GM12891 (cell line): ENCODE measurements around the gene FAM227A.

Experiments used
- DNase-seq: peaks from one replicate; pipeline ENCODE4 v3.0.0; 2011; ENCODE audit warnings: low spot score; ENCODE audit not compliant: insufficient read length
- FAIRE-seq: peaks from 2 replicates; lab custom pipeline; 2011; peaks lifted over from hg19 to GRCh38; lab: Jason Lieb, UNC
- PAX5 ChIP-seq: IDR thresholded peaks from 2 replicates; pipeline ENCODE4 v1.6.1; 2011; ENCODE audit warnings: low read length, moderate library complexity, mild to moderate bottlenecking; ENCODE audit not compliant: insufficient read depth, severe bottlenecking
- POLR2A ChIP-seq: IDR thresholded peaks from 2 replicates; pipeline ENCODE4 v1.6.1; 2011; ENCODE audit warnings: low read depth, low read length, control low read depth
- POLR2AphosphoS5 ChIP-seq: IDR thresholded peaks from 2 replicates; pipeline ENCODE4 v1.6.1; 2011; ENCODE audit warnings: low read depth, low read length, control low read depth
- POU2F2 ChIP-seq: IDR thresholded peaks from 2 replicates; pipeline ENCODE4 v1.6.1; 2011; ENCODE audit warnings: low read depth, mild to moderate bottlenecking, control low read depth, low read length, moderate library complexity
- SPI1 ChIP-seq: IDR thresholded peaks from 2 replicates; pipeline ENCODE4 v1.6.1; 2011; ENCODE audit warnings: low read depth, low read length, control low read depth
- TAF1 ChIP-seq: IDR thresholded peaks from 2 replicates; pipeline ENCODE4 v1.6.1; 2011; ENCODE audit warnings: low read depth, low read length, control low read depth

FAM227A gene

DNA sequence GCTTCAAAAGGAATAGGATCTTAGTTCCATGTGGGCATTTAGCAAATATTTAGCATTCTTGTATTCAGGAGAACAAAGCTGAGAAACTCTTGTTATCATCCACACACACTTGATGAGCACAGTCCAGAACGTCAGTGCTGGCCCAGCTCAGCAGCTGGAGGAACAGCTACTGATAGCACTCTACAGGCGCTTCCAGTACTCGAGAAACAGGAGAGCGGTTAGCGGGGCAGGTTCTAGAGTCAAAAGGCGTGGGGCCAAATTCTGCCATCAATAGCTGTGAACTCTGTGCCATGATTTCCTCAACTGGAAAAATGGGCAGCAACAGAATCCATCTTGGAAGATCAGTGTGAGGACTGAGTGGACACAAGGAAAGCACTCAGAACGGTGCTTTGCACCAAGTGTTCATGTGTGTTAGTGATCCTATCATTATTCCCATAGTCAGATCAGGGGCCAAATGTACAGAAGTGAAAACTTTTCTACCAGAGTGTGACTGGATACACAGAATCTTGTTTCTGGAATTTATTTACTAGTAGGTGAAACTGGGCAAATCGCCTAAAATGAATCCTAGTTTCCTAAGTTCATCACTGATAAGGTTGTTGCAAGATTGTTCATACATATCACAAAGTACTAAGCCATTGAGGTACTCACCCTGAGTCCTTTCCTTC, 41.4 kb upstream of the FAM227A start:
- FAIRE-seq: no peak
- TF ChIP-seq POLR2AphosphoS5: no peak
- no peak for TF ChIP-seq SPI1
- no peak for TF ChIP-seq PAX5
- TF ChIP-seq TAF1: no peak
- no peak for TF ChIP-seq POU2F2
- no peak for DNase-seq

DNA sequence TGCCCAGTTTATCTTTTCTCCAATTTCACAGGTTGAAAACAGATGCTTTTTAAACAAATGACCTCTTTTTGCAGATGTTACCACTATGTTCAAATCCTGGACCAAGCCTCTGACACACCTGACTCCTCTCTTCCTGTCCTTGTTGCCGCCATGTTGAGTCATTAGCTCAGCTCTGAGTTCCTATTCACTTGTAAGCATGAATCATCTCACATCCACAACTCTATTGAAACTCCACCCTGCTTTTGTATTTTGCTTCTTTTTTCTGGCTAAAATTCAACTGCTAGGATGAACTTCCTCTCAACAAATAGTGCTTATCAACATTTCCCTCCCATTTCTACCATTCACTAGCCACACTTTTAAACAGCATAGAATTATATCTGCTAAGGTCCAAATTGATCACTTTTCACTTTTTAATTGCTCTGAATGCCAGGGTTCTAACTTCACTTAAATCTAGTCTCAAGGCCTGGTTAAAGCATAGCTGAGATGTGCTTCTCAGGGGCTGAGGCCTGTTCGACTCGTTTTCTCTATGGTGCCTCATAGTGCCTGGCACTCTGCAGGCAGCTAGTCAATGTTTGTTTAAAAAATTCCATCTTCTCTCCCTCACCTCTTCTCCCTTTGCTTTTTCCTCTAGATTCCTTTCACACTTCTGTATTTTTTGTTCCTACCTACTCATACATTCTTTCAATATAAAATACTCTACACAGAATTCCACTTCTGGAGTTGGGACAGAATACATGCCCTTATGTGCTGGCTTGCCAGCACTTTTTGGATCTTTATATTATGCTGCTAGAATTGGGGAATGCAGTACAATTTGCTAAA, 40.6 kb upstream of the FAM227A start:
- peak; percentile 65 for FAIRE-seq
- DNase-seq: no peak

DNA sequence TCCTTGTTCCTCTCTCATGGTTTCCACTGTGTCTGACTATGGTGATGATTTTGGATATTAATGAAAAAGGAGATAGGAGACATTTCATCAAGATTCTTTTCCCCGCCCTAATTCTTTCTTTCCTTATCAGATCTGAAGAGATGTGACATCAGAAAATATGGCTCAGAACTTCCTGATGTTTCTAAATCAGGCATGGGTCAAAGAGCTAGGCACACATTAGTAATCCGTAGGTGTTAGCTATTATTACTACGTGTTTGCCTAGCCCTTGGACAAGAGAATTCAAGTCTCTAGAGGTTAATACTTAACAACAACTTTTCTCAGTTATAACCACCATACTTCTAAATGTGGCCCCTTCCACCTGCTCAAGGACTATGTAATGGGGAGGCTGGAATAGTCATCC, 38.7 kb upstream of the FAM227A start:
- no peak for TF ChIP-seq POLR2A
- no peak for TF ChIP-seq PAX5
- FAIRE-seq (no peak), DNase-seq (no peak)

More for the DNA sequence above, 40.6 kb upstream of the FAM227A start:
- TF ChIP-seq SPI1 (no peak), PAX5 (no peak), TAF1 (no peak), POLR2A (no peak), POLR2AphosphoS5 (no peak), POU2F2 (no peak)

DNA sequence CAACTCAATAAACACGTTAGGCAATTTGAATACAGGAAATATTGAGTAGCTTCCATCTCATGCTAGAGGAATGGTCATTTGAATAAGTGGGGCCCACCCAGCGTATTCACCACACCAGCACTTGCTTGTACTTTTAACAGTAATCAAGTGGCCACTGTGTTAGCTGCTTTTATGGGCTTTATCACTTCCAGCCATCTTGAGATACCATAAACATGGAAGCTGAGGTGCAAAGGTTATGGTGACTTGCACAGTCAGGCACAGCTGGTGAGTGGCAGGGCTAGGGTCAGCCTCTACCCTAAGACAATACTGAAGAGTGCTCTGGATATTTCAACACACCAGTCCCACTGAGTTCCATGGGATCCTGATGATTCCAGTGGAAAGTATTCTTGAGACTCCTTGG, 37.9 kb upstream of the FAM227A start:
- TF ChIP-seq POLR2AphosphoS5 (no peak), POU2F2 (no peak), PAX5 (no peak), SPI1 (no peak)
- no peak for FAIRE-seq
- no peak for DNase-seq

DNA sequence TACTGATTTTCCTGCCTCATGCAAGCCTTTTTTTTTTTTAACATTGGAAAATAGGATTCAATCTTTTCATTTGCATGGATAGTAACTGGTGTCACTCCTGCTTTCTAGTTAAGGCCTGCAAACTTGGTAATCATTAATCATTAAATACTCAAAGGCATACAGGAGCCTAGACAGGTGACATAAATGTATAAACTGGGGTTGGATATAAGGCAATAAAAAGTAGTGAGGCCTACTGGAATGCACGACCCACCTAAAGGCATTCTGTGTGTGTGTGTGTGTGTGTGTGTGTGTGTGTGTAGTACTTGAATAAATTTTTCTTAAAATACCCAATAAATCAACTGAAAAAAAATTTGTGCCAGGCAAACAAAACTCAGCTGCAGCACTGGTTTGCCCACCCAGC, 33.5 kb upstream of the FAM227A start:
- TF ChIP-seq POU2F2: no peak
- TF ChIP-seq SPI1: no peak
- no peak for TF ChIP-seq POLR2A
- no peak for TF ChIP-seq POLR2AphosphoS5
- FAIRE-seq (no peak), DNase-seq (no peak)

DNA sequence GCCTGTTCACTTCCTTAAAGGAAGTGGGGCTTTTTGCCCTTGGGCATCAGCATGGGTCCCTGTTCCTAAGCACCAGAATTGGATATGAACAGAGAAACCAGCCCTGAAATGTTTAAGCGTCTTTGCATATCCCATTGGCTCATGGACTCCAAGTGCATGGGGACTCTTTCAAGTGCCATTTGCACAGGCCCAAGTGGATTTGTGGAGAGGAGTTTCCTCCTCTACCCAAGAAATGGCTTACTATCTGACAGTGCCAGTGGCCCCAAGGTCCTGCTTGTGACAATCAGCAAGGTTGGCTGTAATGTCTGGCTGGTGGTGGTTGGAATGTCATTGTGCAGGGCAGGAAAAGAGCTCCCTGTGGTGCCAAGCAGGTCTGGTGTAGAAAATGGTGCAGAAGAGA, 29.6 kb upstream of the FAM227A start:
- DNase-seq: no peak
- peak; percentile 22; the same call in 1 of the 2 replicates for TF ChIP-seq POLR2A
- TF ChIP-seq POLR2AphosphoS5: no peak
- no peak for TF ChIP-seq PAX5
- FAIRE-seq: no peak

DNA sequence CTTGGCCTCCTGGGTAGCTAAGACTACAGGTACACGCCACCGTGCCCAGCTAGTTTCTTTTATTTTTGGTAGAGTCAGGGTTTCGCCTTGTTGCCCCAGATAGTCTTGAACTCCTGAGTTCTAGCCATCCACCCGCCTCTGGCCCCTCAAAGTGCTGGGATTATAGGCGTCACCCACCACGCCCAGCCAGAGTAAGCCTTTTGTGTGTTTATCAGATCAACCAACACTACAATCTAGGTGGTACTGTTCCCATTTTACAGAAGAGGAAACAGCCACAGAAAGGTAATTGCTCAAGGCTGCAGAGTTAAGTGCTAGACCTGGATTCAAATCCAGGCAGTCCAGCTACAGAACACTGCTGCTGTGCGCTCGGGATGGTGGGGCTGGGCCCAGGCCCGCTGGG, 28.7 kb upstream of the FAM227A start:
- DNase-seq (no peak), FAIRE-seq (no peak)
- TF ChIP-seq POLR2AphosphoS5 (peak; percentile 58), TAF1 (no peak)

DNA sequence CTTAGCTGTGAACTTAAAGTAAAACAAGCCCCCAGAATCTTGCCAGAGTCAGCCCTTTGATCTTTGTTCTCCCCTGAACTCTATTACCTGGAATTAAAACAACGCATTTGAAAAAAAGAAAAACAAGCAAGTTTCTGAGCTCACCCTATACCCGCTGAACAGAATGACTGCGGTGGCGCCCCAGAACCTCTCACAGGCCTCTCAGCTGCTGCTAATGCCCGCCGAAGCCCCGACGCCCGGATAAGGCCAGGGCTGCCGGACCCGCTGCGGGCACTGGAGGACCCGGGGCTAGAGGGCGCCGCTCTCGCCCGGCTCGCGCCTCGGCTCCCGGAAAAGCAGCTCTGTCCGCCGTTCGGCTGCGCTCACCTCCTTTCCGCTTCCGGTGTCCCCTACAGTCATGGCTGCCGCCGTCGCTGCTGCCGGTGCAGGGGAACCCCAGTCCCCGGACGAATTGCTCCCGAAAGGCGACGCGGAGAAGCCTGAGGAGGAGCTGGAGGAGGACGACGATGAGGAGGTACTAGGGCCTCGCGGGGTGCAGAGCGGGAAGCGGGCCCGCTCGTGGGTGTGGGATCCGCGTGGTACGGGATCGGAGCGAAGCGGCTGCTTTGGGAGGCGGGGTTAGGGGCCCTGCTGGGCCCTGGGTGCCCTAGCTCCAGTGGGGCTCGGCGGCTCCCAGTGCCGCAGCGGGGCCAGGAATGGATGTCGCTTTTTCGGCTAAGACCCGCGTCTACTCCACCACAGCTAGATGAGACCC, 25.6 kb upstream of the FAM227A start, which contains the start of gene TOMM22:
TOMM22 (plus strand) TSS at position 376 of the 754 bp plus-strand sequence; CDS start at position 398, 22 bp downstream.
- DNase-seq: peak; percentile 97
- TF ChIP-seq TAF1: peak; percentile 96
- TF ChIP-seq POU2F2: peak; percentile 65
- peak; percentile 93 for TF ChIP-seq POLR2A
- TF ChIP-seq SPI1: no peak
- peak; percentile 94 for TF ChIP-seq POLR2AphosphoS5
- TF ChIP-seq PAX5: peak; percentile 71
- peak; percentile 98 for FAIRE-seq

DNA sequence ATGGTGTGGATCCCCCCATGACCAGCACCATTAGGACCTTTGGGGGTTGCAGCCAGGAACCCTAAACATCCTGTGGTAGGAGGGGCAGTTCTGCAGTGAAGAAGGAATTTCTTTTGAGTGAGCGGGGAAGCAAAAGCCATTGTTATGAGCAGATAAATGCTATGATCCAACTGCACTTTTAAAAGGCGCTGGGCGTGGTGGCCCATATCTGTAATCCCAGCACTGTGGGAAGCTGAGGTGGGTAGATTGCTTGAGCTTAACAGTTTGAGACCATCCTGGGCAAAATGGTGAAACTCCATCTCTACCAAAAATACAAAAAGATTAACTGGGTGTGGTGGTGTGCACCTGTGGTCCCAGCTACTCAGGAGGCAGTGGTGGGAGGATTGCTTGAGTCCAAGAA, 19.6 kb upstream of the FAM227A start:
- DNase-seq (no peak), FAIRE-seq (no peak)
- no peak for TF ChIP-seq POLR2AphosphoS5
- no peak for TF ChIP-seq POU2F2
- no peak for TF ChIP-seq TAF1

DNA sequence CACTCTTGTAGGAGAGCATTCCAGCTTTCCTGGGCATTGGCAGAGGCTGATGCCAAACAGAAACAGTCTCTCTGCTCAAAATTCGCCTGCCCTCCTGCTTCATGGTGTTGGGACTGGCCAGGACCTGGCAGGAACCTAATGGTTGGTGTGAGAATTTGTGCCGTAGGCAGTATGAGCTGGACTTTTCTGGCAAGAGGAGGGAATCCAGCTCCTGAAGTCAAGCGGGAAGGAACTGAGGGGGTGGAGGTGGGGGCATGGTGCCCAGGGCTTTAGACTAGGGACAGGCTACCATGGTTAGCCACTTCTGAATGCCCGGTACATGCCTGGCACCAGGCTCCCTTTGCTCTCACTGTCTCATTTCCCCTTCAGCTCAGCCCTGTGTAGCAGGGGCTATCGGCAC, 18.7 kb upstream of the FAM227A start:
- TF ChIP-seq SPI1 (no peak), PAX5 (no peak), POLR2AphosphoS5 (no peak), POLR2A (no peak), TAF1 (no peak), POU2F2 (no peak)
- no peak for DNase-seq
- FAIRE-seq: no peak

DNA sequence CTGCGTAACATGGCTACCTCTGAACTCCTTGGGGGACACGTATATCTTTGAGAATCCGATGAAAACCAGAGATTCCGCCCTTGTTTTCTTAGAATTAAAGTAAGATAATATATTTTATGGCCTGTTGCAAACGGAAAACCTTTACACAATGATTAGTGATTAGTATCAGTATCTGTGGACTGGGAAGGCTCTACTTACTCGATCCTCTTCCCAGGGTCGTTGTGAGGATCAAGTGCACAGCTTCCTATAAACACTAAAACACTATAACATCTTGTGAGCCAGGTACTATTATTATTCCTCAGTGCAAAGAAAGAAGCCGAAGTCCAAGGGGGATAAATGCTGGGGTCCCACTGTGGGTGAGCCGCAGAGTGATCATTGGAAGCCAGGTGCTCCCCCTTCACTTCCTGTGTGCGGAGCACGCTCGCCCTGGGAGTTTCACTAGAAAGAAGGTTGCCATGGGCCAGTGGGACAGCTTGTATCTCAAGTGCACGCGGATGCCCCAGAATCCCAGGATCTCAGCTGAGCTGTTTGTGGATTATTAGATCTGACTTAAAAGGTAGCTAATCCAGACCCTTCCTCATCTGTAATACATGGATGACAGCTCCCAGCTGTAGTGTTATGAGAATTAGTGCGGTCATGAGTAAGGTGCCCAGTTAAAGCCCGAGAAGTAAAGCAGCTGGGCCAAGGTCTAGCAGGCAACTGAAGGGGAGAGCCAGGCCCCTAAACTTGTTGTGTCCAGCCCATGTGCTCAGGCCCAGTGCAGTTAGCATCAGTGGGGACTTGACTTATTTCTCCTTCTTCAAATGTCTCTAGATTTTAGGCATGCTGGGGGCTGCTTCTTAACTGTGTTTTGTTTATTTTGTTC, 1.1 kb upstream of the FAM227A start:
- TF ChIP-seq POLR2A: peak; percentile 16; the same call in 1 of the 2 replicates
- TF ChIP-seq POLR2AphosphoS5: 0 out of 2 replicates have a peak, but pooled peaks have one; percentile 4
- TF ChIP-seq TAF1: no peak
- DNase-seq (no peak), FAIRE-seq (no peak)
